ENCODE data around the gene LCE3E.
A peak's percentile ranks its signal among the peaks of the same experiment; 100 is the strongest.
"Not testable (repeated sequence)": the region's sequence is repeated elsewhere in the genome, so short reads cannot be mapped to it uniquely, and the experiment has no call there.

Gene LCE3E

GRCh38 chr1:152566681-152567080, at the start of gene LCE3E:
LCE3E (minus strand) TSS chr1:152566780; CDS start chr1:152566208, 572 bp downstream.
- FAIRE-seq = no peak

DNA sequence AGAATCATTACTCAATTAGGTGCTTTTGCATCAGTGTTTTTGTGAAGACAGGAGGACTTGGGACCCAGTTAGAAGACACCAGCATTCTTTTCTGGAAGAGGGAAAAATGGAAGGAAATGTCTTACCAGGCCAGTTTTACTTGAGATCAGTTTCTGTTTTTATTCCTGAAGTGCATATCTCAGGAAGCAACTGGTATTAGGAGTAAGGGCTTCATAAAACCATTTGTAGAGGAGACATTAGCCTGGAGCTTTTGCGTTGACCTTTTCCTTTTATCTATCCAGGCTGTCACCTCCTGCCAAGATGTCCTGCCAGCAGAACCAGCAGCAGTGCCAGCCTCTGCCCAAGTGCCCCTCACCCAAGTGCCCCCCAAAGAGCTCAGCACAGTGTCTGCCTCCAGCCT, 46.9 kb upstream of the LCE3E start, which contains the start of gene LCE3B:
TSS of gene LCE3B (plus strand) at position 301 of the 400 bp plus-strand sequence. CDS start at position 301, 0 bp downstream.
- no peak for FAIRE-seq

DNA sequence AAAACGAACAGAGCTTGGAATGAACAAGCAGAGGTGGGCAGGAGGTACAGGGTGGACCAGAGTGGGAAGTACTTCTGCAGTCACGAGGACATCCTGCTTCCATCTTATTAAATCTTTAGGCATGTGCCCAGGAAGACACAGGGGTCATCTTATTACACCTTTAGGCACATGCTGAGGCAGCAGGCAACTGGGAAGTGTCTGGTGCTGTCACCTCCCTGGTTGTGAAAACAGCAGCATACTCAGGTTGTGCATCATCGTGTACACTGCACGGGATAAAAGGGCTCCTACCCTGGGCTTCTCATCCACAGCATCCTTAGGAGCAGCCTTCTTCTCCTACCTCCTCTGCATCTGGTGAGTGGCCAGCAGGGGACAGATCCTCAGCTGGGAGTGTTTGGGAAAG, 33.4 kb upstream of the LCE3E start, which contains the start of gene LCE3C:
TSS of gene LCE3C (plus strand) at position 301 of the 400 bp plus-strand sequence. CDS start 498 bp downstream, outside the sequence.
- FAIRE-seq = no peak

GRCh38 chr1:152596986-152597385, 30.4 kb upstream of the LCE3E start:
- no peak for FAIRE-seq

DNA sequence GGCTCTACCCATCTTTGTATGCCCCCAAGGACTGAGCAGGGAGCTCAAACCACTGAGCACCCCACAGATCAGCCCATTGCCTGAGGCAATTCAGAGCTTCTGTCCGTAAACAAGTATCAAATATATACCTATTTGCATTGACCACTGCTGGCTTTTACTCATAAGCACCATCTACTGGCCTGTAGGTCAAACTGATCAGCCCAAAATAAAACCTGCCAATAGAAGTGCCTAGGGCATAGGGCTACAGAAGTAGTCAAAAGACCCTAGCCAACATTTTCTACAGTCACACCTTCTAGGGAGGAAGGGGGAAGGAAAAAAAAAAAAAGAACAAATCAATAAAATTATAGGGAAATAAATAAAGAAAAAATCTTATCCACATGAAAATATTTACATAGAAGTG, 19.0 kb upstream of the LCE3E start:
- no peak for FAIRE-seq

GRCh38 chr1:152582647-152583046, 16.1 kb upstream of the LCE3E start:
- no peak for FAIRE-seq

DNA sequence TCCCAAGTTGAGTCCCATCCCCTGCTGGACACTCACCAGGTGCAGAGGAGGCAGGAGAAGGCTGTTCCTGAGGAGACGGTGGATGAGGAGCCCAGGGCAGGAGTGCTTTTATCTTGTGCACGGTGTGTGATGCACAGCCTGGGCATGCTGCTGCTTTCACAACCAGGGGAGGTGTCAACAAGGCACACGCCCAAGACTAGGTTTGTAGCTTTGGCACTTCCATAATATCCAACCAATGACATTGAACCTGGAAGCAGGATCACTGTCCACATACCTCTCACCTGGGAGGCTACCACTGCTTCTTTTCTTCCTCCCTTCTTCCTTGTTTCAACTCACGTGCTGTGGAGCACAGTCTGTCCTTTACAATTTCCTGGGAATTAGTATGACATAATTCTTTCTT, 13.9 kb upstream of the LCE3E start, which contains the start of gene LCE3D:
TSS of gene LCE3D (minus strand) at position 84 of the 400 bp plus-strand sequence. CDS start 580 bp downstream, outside the sequence.
- FAIRE-seq = no peak

- not testable (repeated sequence) for FAIRE-seq
These were observed 12.9 kb upstream of the LCE3E start for GRCh38 chr1:152579526-152579925.

DNA sequence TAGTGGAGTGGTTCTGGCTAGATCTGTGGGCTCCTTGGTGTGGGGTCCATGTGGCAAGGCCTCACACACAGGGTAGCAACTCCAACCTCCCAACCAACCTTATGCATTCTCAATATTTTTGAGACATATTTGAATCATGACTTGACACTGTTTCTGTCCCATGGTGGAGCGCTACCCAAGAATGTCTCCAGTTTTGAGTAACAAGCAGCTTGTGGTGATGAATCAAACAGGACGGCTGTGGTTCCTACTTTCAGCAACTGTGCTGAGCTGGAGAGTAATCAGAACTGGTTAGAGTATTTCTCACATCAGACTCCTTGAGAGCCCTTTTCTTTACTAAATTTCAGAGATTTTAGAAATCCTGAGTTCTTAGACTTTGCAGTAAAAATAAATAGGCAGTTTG, 10.6 kb upstream of the LCE3E start:
- no peak for FAIRE-seq

DNA sequence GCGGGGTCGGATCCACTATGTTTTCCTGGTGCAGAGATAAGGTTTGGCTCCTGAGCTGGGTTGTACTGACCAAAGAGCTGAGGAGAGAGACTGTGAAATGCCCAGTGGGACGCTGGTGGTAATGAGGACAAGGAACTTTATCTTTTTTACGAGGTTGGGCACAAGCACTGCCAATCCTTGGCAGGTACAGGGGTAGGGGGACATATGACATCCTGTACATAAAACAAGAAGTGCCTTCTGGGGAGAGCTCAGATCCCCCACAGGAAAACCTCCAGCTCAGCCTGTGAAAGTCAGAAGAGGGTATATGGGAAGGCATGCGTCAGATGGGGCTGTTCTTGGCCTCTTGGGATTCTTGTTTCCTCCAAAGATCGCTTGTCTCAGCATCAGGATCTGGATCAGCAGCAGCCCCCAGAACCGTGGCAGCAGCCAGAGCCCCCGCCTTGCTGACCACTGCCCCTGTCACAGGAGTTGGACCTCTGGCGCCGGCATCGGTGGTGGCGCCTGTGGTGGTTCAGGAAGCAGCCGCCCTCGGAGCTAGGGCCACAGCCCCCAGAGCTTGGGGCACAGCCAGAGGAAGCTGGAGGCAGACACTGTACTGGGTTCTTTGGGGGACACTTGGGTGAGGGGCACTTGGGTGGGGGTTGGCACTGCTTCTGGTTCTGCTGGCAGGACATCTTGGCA, 905 bp downstream of the LCE3E start:
- FAIRE-seq = no peak

DNA sequence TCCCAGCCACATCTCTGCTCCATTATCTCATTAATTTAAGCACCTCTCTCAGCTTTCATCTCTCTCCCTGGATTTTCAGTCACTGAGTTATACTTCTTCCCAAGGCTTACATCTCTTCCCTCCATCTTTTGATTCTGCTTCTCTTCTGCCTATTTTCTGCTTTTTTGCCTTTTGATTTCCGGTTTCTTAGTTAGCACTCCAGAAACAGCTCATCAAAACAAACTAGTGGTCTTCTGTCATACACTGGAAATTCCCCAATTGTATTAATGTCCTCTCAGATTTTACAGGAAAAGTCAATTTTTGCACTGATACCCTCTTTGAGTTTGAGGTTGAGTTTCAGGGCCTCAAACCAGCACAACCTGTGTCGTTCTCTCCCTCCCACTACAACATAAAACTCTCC, 1.5 kb downstream of the LCE3E start:
- no peak for FAIRE-seq

DNA sequence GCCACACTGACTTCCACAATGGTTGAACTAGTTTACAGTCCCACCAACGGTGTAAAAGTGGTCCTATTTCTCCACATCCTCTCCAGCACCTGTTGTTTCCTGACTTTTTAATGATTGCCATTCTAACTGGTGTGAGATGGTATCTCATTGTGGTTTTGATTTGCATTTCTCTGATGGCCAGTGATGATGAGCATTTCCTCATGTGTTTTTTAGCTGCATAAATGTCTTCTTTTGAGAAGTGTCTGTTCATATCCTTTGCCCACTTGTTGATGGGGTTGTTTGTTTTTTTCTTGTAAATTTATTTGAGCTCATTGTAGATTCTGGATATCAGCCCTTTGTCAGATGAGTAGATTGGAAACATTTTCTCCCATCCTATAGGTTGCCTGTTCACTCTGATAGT, 18.2 kb downstream of the LCE3E start:
- FAIRE-seq = not testable (repeated sequence)

- FAIRE-seq = no peak
These were observed 19.9 kb downstream of the LCE3E start for GRCh38 chr1:152546704-152547103.

- FAIRE-seq = no peak
These were observed 22.8 kb downstream of the LCE3E start for GRCh38 chr1:152543820-152544219.

GRCh38 chr1:152539901-152540300, 26.7 kb downstream of the LCE3E start:
- no peak for FAIRE-seq

DNA sequence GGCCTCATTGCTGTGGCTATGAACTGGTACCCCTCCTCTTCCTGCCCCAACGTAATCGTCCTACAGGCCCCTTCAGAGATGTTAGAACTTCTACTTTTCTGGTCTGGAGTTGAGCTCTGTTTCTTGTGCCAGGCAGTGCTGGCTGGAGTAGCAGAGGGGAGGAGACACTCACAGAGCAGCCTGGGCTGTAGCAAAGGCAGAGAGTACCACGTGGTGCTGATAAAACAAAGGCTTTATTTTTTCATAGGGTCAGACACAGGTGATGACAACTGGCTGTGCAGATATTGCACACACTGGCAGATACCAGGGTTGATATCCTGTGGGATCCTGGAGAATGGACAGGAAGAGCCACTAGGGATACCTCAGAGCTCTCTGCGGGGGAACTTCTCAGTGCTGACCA, 29.1 kb downstream of the LCE3E start:
- FAIRE-seq = no peak

DNA sequence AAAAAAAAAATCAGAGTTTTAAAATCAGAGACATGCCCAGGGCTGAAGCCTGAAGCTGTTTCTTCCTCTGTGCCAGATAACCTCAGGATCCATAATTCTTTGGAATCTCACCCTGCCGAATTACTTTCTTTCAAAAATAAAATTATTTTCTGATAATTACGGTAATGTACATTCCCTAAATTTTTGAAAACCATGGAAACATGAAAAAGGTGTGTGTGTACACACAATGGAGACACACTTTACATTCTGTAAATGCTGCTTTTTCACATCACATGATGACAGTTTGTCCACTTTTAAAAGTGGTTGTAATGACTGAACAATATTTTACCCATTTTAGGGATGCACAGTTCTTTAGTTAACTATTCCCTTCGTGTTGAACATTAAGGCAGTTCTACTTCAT, 30.8 kb downstream of the LCE3E start:
- FAIRE-seq = no peak

DNA sequence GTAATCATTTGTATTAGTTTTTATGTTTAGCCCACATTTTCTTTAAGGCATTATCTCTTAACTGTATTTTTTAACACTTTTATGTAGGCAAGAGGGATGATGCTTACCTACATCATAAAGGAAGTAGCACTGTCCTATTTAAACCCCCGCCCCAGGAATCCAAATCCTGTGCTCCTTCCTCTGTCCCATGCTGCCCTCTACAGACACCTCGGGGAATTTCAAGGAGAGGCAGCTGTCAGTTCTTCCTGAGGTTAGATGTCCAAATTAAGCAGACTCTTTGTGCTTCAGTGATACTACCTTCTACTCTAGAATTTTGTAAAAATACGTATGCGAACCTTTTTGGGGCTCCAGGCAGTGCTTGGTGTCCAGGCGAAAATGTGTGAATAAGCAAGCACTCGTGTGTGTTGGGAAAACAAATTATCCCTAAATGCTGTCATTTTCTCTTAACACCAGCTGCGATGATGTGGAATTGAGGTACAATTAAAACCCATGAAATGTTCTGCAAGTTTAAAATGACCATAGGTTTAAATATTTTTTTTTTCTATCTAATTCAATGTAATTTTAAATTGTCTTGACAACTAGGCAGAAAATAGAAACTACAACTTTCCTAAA, 33.1 kb downstream of the LCE3E start:
- peak; percentile 56 for FAIRE-seq

DNA sequence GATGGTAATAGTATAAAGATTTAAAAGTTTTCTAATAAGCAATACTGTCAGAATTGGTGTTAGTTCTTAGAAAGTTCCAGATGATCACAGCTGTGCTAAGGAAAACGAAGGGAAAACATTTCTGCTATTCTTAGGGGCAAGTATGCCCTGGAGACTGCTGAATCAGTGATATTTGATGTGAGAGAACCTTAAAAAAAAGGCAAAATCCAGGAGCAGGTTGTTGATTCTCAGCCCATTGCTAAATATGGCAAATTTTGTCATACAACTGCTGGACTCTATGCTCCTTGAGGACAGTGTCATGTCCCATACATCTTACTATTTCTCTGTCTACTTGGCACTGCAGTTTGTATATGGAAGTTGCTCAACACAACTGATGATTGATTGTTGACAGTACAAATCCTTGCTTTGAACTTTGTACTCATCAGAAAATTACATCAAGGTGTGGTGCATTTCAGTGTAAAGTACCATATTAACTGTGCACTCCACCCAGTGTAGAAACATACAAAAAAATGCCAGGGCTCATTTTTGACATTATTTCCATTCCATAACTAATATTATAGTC, 41.4 kb downstream of the LCE3E start:
- no peak for FAIRE-seq

GRCh38 chr1:152520561-152521090, 46.0 kb downstream of the LCE3E start:
- no peak for FAIRE-seq

GRCh38 chr1:152519851-152520250, 46.7 kb downstream of the LCE3E start:
- no peak for FAIRE-seq

DNA sequence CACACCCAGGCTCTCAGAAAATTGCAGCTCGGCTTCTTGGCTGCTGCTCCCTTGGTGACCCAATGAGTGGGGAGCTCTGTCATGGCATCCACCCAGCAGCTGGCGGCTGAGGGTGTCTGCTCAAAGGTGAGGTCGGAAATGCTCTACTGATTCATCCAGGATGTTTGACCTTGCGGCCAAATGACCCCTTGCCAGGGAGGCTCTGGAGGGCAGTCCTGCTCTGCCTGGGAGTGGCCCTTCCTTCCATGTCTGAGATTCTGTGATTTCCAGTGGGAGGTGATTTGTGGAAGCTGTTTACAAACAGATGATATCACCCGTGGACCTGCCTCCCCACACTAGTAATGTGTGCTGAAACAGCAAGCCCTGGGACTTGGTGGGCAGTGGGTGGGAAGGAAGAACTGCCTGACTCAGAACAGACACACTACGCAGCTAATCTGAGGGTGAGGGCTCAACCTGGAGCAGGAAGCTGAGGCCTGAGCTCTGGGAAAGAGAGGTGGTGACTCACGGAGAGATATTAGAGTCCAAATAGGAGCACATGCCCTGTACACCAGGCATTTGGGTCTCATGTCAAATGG, 49.3 kb downstream of the LCE3E start:
- no peak for FAIRE-seq

GRCh38 chr1:152516082-152516481, 50.5 kb downstream of the LCE3E start:
- FAIRE-seq = no peak

Data from A204.1 (cell line).